SH-SY5Y (cell line): ENCODE data around the gene KLF1.

Experiments used
- GATA2 ChIP-seq: IDR thresholded peaks from 2 replicates; pipeline ENCODE4 v1.6.1; 2011; ENCODE audit warnings: mild to moderate bottlenecking, low read depth, low read length
- GATA3 ChIP-seq: IDR thresholded peaks from 2 replicates; pipeline ENCODE4 v1.6.1; 2011; ENCODE audit warnings: low read depth, mild to moderate bottlenecking, low read length, moderate library complexity

Gene KLF1

GRCh38 chr19:12907166-12907565, 20.2 kb upstream of the KLF1 start:
- TF ChIP-seq GATA2, result no peak

- TF ChIP-seq GATA2 (no peak), GATA3 (no peak)
These were observed 13.0 kb upstream of the KLF1 start for GRCh38 chr19:12899891-12900518.

GRCh38 chr19:12896460-12896859, 9.5 kb upstream of the KLF1 start:
- TF ChIP-seq GATA2 (no peak), GATA3 (no peak)

- TF ChIP-seq GATA3, result no peak
These were observed 6.6 kb upstream of the KLF1 start for GRCh38 chr19:12893582-12893981.

- TF ChIP-seq GATA3 (no peak), GATA2 (no peak)
These were observed 4.6 kb upstream of the KLF1 start for GRCh38 chr19:12891553-12892021.

- TF ChIP-seq GATA2 (0 out of 2 replicates have a peak, but pooled peaks have one; percentile 15), GATA3 (no peak)
These were observed 4.0 kb upstream of the KLF1 start, which contains the start of gene GCDH for GRCh38 chr19:12890787-12891552. Gene GCDH, plus strand, starts transcription at chr19:12891160. Its CDS starts 145 bp downstream, at chr19:12891305.

- TF ChIP-seq GATA3 (no peak), GATA2 (no peak)
These were observed 1.1 kb upstream of the KLF1 start for GRCh38 chr19:12888006-12888603.

GRCh38 chr19:12886651-12886968, 391 bp downstream of the KLF1 start:
- no peak for TF ChIP-seq GATA2
- TF ChIP-seq GATA3, result no peak

- no peak for TF ChIP-seq GATA3
- TF ChIP-seq GATA2, result no peak
These were observed 1.0 kb downstream of the KLF1 start for GRCh38 chr19:12885749-12886650.

GRCh38 chr19:12884926-12885748, 1.9 kb downstream of the KLF1 start:
- no peak for TF ChIP-seq GATA3
- TF ChIP-seq GATA2, result no peak

- no peak for TF ChIP-seq GATA3
- no peak for TF ChIP-seq GATA2
These were observed 2.4 kb downstream of the KLF1 start for GRCh38 chr19:12884627-12884925.

GRCh38 chr19:12884202-12884601, 2.8 kb downstream of the KLF1 start:
- TF ChIP-seq GATA2 (no peak), GATA3 (no peak)

GRCh38 chr19:12882589-12882988, 4.4 kb downstream of the KLF1 start:
- TF ChIP-seq GATA3 (no peak), GATA2 (no peak)

- TF ChIP-seq GATA3 (no peak), GATA2 (no peak)
These were observed 5.7 kb downstream of the KLF1 start, which contains the start of gene DNASE2 for GRCh38 chr19:12881172-12881808. Gene DNASE2, minus strand, starts transcription at chr19:12881449. Its CDS starts 74 bp downstream, at chr19:12881375.
